IMR-90 (cell line): ENCODE measurements around the gene ELAVL1.

Experiments
- BHLHE40 ChIP-seq: fragments of 150-350 bp; IDR thresholded peaks from 2 replicates; pipeline ENCODE4 v1.6.1; 2016; ENCODE audit warnings: mild to moderate bottlenecking, low read depth, low read length
- CEBPB ChIP-seq: IDR thresholded peaks from 2 replicates; pipeline ENCODE4 v1.6.1; 2012; ENCODE audit warnings: low read depth, low read length, improper control_type of control experiment
- CTCF ChIP-seq: conservative IDR thresholded peaks from 2 replicates; pipeline ENCODE4 v1.5.1; 2012; ENCODE audit warnings: mild to moderate bottlenecking, low read depth, low read length, improper control_type of control experiment
- ELK1 ChIP-seq: fragments of 150-350 bp; IDR thresholded peaks from 2 replicates; pipeline ENCODE4 v1.6.1; 2016; ENCODE audit warnings: low read depth, mild to moderate bottlenecking, low read length, moderate library complexity, borderline replicate concordance
- MAFK ChIP-seq: IDR thresholded peaks from 2 replicates; pipeline ENCODE4 v1.6.1; 2012; ENCODE audit warnings: low read depth, low read length, improper control_type of control experiment
- MAZ ChIP-seq: IDR thresholded peaks from 2 replicates; pipeline ENCODE4 v1.6.1; 2012; ENCODE audit warnings: low read depth, mild to moderate bottlenecking, low read length, improper control_type of control experiment, moderate library complexity, borderline replicate concordance
- POLR2A ChIP-seq: IDR thresholded peaks from 2 replicates; pipeline ENCODE4 v1.6.1; 2012; ENCODE audit warnings: mild to moderate bottlenecking, low read depth, low read length
- RAD21 ChIP-seq: IDR thresholded peaks from 2 replicates; pipeline ENCODE4 v1.6.1; 2012; ENCODE audit warnings: low read length, improper control_type of control experiment
- RFX5 ChIP-seq: IDR thresholded peaks from 2 replicates; pipeline ENCODE4 v1.8.0; 2012; ENCODE audit warnings: low read depth, mild to moderate bottlenecking, low read length, moderate library complexity
- SMC3 ChIP-seq: fragments of 150-350 bp; IDR thresholded peaks from 2 replicates; pipeline ENCODE4 v1.6.1; 2016; ENCODE audit warnings: low read depth, mild to moderate bottlenecking, antibody characterized with exemption, low read length, moderate library complexity
- USF2 ChIP-seq: fragments of 150-350 bp; IDR thresholded peaks from 2 replicates; pipeline ENCODE4 v1.6.1; 2017; ENCODE audit warnings: mild to moderate bottlenecking, antibody characterized with exemption, low read length, low read depth

- TF ChIP-seq CTCF (no peak), POLR2A (no peak), SMC3 (no peak), RAD21 (no peak), USF2 (no peak), RFX5 (no peak), MAFK (no peak), ELK1 (no peak), BHLHE40 (no peak), CEBPB (no peak), MAZ (no peak)
Observed at GRCh38 chr19:8004723-8005513, 523 bp downstream of the ELAVL1 start.
